Prostate gland (tissue), 2 donors: Measurements from ENCODE around the gene FAF2.

Experiments used
- CTCF ChIP-seq, 4 experiments: fragments of 200-600 bp in 2 of 4; fragments of 450-650 bp in 2 of 4; sonication (generic) in 2 of 4; IDR thresholded peaks; 1 replicate in 3 of 4; 2 replicates in 1 of 4; pipeline ENCODE4 v1.5.1; 2016 to 2019; ENCODE audit warnings: antibody characterized with exemption in 4 of 4, mild to moderate bottlenecking in 2 of 4, moderate library complexity in 2 of 4
- POLR2A ChIP-seq: fragments of 450-650 bp; IDR thresholded peaks from one replicate; pipeline ENCODE4 v1.6.1; 2016; ENCODE audit warnings: antibody characterized with exemption, mild to moderate bottlenecking

- TF ChIP-seq CTCF (IDR thresholded peaks at IDR 0.05) (no peak), POLR2A (no peak)
Measured at GRCh38 chr5:176529741-176530141, 81.6 kb downstream of the FAF2 start.
